ENCODE measurements around the gene TIAM2. TPM values are rescaled to one million over a fixed set of nuclear protein-coding genes. Genes with fewer than 3 reads are reported as not detected.

The TIAM2 gene
- total and polyA plus RNA-seq, 10 of the 15 experiments (the other 5 are each of a cell fraction or from before 2014, with no cell fraction given) = 1.1 to 10.5 (median 2.3) TPM

DNA sequence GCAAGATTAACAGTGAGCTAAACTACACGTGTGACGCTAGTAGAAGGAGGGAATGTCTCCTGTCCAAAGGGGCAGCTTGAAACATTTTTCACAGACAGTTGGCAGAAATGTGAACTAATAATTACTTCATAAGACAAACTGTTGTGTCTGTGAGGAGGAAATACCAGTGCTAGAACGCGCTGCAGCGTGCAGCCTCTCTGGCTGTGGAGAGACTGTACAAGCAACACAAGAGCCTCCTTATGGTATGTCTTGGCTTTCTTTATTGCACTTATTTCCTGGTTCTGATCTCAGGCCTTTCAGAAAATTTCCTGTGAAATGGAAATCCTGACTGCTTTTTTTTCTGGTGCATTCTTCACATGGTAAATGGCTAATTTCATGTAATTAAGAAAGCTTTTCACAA lies 25.3 kb upstream of the TIAM2 start:
- Histone ChIP-seq H3K79me2 (ENCODE audit: control insufficient read depth, insufficient read depth, low read length) (no peaks in the 10 kb centered on the region), H3K27me3 (replicated peaks in 1 of 2; ENCODE audit: control insufficient read depth in 2 of 2, insufficient read depth in 2 of 2, low read length in 1 of 2) (no peaks in the 10 kb centered on the region), H2AFZ (ENCODE audit: control insufficient read depth, low read depth, low read length) (no peak overlapping the region), H3K4me2 (ENCODE audit: control insufficient read depth, insufficient read depth) (no peak overlapping the region), H3K9ac (ENCODE audit: control insufficient read depth, insufficient read depth, low read length) (no peak overlapping the region), H3K36me3 (ENCODE audit: control insufficient read depth in 2 of 2, insufficient read depth in 2 of 2, low read length in 1 of 2) (no peaks in the 10 kb centered on the region), H3K4me3 (no peak overlapping the region), H4K20me1 (ENCODE audit: control insufficient read depth, insufficient read depth) (no peaks in the 10 kb centered on the region), H3K27ac (ENCODE audit: control insufficient read depth, insufficient read depth) (no peak overlapping the region), H3K4me1 (ENCODE audit: control insufficient read depth, insufficient read depth, low read length) (no peaks in the 10 kb centered on the region), H3K9me3 (replicated peaks; ENCODE audit: control insufficient read depth, insufficient read depth, low read length) (no peaks in the 10 kb centered on the region)
- SMC1A ChIA-PET (ENCODE audit: uncharacterized antibody, unreplicated experiment) = no interaction called here
- no peak for DNase-seq (ENCODE audit: low read depth, low spot score)
- BruUV-seq (replicated peaks) = no TSS peak
- CTCF ChIA-PET = no interaction called here
- POLR2A ChIA-PET = no interaction called here
- FAIRE-seq = no peak
- RAD21 ChIA-PET (ENCODE audit: unreplicated experiment) = no interaction called here
- intact Hi-C loops (cut with micrococcal nuclease; ENCODE audit: unreplicated experiment) (no loop called here), in situ Hi-C loops (cut with MboI) (no loop called here)
- 99% methylated on average over 5 of the region's 5 CpGs for WGBS (ENCODE audit: insufficient coverage, insufficient replicate concordance, low lambda C conversion rate, missing lambda C conversion rate)
- no peak for ATAC-seq
- TF ChIP-seq TCF3 (IDR thresholded peaks at IDR 0.05; ENCODE audit: borderline replicate concordance, insufficient read depth, low read depth, low read length) (no peak), MEF2A (IDR thresholded peaks at IDR 0.05; ENCODE audit: insufficient read depth, low read depth, low read length) (no peak), ZNF274 (IDR thresholded peaks at IDR 0.05; ENCODE audit: insufficient read depth, insufficient read length) (no peak), ZNF24 (IDR thresholded peaks at IDR 0.05) (no peak), CBX5 (IDR thresholded peaks at IDR 0.05; ENCODE audit: low read depth) (no peak), REST (IDR thresholded peaks at IDR 0.05; ENCODE audit: low read depth, low read length) (no peak), CBX3 (IDR thresholded peaks at IDR 0.05; ENCODE audit: borderline replicate concordance, low read depth) (no peak), ATF7 (IDR thresholded peaks at IDR 0.05; ENCODE audit: low read depth) (no peak), BACH1 (IDR thresholded peaks at IDR 0.05; ENCODE audit: borderline replicate concordance) (no peak), JUNB (IDR thresholded peaks at IDR 0.05) (no peak), SMC3 (IDR thresholded peaks at IDR 0.05; ENCODE audit: borderline replicate concordance, low read length) (no peak)
- TF ChIP-seq, protein P1, sequence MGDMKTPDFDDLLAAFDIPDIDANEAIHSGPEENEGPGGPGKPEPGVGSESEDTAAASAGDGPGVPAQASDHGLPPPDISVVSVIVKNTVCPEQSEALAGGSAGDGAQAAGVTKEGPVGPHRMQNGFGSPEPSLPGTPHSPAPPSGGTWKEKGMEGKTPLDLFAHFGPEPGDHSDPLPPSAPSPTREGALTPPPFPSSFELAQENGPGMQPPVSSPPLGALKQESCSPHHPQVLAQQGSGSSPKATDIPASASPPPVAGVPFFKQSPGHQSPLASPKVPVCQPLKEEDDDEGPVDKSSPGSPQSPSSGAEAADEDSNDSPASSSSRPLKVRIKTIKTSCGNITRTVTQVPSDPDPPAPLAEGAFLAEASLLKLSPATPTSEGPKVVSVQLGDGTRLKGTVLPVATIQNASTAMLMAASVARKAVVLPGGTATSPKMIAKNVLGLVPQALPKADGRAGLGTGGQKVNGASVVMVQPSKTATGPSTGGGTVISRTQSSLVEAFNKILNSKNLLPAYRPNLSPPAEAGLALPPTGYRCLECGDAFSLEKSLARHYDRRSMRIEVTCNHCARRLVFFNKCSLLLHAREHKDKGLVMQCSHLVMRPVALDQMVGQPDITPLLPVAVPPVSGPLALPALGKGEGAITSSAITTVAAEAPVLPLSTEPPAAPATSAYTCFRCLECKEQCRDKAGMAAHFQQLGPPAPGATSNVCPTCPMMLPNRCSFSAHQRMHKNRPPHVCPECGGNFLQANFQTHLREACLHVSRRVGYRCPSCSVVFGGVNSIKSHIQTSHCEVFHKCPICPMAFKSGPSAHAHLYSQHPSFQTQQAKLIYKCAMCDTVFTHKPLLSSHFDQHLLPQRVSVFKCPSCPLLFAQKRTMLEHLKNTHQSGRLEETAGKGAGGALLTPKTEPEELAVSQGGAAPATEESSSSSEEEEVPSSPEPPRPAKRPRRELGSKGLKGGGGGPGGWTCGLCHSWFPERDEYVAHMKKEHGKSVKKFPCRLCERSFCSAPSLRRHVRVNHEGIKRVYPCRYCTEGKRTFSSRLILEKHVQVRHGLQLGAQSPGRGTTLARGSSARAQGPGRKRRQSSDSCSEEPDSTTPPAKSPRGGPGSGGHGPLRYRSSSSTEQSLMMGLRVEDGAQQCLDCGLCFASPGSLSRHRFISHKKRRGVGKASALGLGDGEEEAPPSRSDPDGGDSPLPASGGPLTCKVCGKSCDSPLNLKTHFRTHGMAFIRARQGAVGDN (IDR thresholded peaks at IDR 0.05) = no peak
- TF ChIP-seq, protein P2, sequence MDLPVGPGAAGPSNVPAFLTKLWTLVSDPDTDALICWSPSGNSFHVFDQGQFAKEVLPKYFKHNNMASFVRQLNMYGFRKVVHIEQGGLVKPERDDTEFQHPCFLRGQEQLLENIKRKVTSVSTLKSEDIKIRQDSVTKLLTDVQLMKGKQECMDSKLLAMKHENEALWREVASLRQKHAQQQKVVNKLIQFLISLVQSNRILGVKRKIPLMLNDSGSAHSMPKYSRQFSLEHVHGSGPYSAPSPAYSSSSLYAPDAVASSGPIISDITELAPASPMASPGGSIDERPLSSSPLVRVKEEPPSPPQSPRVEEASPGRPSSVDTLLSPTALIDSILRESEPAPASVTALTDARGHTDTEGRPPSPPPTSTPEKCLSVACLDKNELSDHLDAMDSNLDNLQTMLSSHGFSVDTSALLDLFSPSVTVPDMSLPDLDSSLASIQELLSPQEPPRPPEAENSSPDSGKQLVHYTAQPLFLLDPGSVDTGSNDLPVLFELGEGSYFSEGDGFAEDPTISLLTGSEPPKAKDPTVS (IDR thresholded peaks at IDR 0.05; ENCODE audit: low read depth, low read length) = no peak
- TF ChIP-seq, protein P3, sequence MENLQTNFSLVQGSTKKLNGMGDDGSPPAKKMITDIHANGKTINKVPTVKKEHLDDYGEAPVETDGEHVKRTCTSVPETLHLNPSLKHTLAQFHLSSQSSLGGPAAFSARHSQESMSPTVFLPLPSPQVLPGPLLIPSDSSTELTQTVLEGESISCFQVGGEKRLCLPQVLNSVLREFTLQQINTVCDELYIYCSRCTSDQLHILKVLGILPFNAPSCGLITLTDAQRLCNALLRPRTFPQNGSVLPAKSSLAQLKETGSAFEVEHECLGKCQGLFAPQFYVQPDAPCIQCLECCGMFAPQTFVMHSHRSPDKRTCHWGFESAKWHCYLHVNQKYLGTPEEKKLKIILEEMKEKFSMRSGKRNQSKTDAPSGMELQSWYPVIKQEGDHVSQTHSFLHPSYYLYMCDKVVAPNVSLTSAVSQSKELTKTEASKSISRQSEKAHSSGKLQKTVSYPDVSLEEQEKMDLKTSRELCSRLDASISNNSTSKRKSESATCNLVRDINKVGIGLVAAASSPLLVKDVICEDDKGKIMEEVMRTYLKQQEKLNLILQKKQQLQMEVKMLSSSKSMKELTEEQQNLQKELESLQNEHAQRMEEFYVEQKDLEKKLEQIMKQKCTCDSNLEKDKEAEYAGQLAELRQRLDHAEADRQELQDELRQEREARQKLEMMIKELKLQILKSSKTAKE (IDR thresholded peaks at IDR 0.05; ENCODE audit: low read depth, poor library complexity, severe bottlenecking) = no peak

Measured in GM12878 (cell line).